CD4-positive, alpha-beta T cell treated with Interleukin-10 for 1 hour (primary cell): ENCODE measurements around the gene FAM83G.
"Not testable (repeated sequence)": the region's sequence is repeated elsewhere in the genome, so short reads cannot be mapped to it uniquely, and the experiment has no call there.

Source experiments
- DNase-seq: peaks from one replicate; pipeline ENCODE4 v3.0.0-alpha.2; 2020

FAM83G gene

GRCh38 chr17:18966831-18967624, 37.5 kb downstream of the FAM83G start:
- DNase-seq = no peak

GRCh38 chr17:18965530-18966236, 38.9 kb downstream of the FAM83G start:
- no peak for DNase-seq

GRCh38 chr17:18964550-18964949, 40.0 kb downstream of the FAM83G start:
- no peak for DNase-seq

GRCh38 chr17:18964018-18964351, 40.6 kb downstream of the FAM83G start:
- DNase-seq = no peak

GRCh38 chr17:18963126-18964017, 41.2 kb downstream of the FAM83G start:
- DNase-seq = no peak

GRCh38 chr17:18962494-18962815, 42.1 kb downstream of the FAM83G start:
- no peak for DNase-seq

GRCh38 chr17:18961634-18962493, 42.7 kb downstream of the FAM83G start:
- peak; percentile 6 for DNase-seq

GRCh38 chr17:18960803-18961511, 43.6 kb downstream of the FAM83G start:
- DNase-seq = peak; percentile 77

- DNase-seq = no peak
Observed at GRCh38 chr17:18960241-18960665, 44.3 kb downstream of the FAM83G start.

- DNase-seq = no peak
Observed at GRCh38 chr17:18959845-18960240, 44.7 kb downstream of the FAM83G start.

GRCh38 chr17:18959071-18959844, 45.3 kb downstream of the FAM83G start:
- no peak for DNase-seq

- no peak for DNase-seq
Observed at GRCh38 chr17:18958611-18959010, 46.0 kb downstream of the FAM83G start.

GRCh38 chr17:18957831-18958230, 46.7 kb downstream of the FAM83G start:
- no peak for DNase-seq

GRCh38 chr17:18956581-18956980, 48.0 kb downstream of the FAM83G start:
- no peak for DNase-seq

- DNase-seq = not testable (repeated sequence)
Observed at GRCh38 chr17:18956021-18956420, 48.5 kb downstream of the FAM83G start.

- DNase-seq = no peak
Observed at GRCh38 chr17:18955009-18955408, 49.6 kb downstream of the FAM83G start.

- no peak for DNase-seq
Observed at GRCh38 chr17:18954321-18954720, 50.2 kb downstream of the FAM83G start.

GRCh38 chr17:18953231-18953728, 51.3 kb downstream of the FAM83G start:
- no peak for DNase-seq

GRCh38 chr17:18951941-18952842, 52.4 kb downstream of the FAM83G start, which contains the start of gene SLC5A10:
Gene SLC5A10 (plus strand): TSS chr17:18952165. CDS start chr17:18952206, 41 bp downstream.
- DNase-seq = no peak
